ENCODE data around the gene SHISA9.

Gene SHISA9

GRCh38 chr16:13021996-13022395 lies 120.6 kb downstream of the SHISA9 start:
- DNase-seq (ENCODE audit: low read depth), result no peak

DNA sequence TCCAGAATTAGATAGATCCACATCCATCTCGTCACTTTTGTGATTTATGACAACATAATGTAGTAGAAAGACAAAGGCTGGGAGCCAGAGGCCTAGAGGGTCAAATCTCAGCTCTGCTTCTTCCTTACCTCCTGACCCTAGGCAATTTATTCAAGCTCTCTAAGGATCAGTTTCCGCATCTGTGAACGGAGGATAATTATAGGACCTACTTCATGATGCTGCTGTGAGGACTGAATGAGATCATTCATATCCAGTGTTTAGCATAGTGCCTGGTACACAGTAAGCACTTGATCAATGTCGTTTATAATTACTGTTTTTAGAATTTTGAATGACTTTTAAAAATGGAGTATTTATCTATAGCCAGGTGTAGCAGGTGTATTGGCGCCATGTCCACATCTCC lies 128.4 kb downstream of the SHISA9 start:
- no peak for DNase-seq (ENCODE audit: low read depth)

DNA sequence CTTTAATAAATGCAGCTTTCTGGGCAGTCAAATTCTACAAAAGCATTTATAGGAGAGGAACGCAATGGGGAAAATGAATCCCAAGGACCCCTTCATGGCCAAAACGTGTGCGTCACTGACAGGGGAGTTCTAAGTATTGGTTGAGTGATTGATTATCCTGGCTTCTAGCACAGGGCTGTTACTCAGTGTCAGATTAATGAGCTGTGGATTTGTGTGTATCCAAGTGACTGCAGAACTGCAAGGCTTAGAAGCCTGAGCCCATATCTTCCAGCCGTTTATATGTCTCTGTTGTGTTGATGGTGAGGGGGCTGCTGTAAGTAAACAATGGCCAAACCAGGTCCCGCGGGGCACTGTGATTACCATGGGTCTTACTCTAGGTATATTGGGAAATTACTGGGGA lies 129.4 kb downstream of the SHISA9 start:
- DNase-seq (ENCODE audit: low read depth), result no peak

DNA sequence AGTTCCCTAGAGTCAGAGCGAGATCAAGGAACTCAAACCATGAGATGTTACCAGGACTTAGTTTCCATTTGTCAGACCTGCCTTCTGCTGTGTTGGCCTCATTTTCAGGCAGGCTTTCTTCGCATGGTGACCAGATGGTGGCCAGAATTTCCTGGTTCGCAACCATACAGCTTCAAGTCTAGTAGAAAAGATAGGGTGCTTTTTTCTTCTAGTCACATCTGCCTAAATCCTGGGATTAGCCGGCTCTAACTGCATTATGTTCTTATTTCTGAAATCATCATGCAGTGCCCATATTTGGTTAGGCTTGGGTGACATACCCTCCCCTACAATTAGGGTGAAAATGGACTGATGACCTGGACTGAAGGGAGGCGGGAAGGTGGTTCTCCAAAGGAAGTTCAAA lies 131.5 kb downstream of the SHISA9 start:
- no peak for DNase-seq (ENCODE audit: low read depth)

DNA sequence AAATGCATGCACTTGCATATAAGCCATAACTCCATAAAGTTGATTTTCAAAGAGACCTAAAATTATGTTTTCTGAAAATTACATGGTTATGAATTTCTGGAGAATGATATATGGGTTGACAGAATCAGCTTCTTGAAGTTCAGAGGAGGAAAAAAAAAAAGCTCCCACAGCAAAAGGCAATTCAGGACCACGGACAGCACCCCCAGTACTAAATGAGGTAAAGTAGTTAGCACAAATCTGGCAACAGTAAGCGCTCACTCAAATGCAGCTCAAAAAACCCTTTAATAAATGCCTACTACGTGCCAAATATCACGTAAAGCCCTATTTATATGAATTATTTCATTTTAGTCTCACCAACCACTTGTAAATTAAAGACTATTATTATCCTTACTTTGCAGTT lies 135.2 kb downstream of the SHISA9 start:
- peak; percentile 11 for DNase-seq (ENCODE audit: low read depth)

GRCh38 chr16:13038591-13038990 lies 137.2 kb downstream of the SHISA9 start:
- DNase-seq (ENCODE audit: low read depth), result no peak

DNA sequence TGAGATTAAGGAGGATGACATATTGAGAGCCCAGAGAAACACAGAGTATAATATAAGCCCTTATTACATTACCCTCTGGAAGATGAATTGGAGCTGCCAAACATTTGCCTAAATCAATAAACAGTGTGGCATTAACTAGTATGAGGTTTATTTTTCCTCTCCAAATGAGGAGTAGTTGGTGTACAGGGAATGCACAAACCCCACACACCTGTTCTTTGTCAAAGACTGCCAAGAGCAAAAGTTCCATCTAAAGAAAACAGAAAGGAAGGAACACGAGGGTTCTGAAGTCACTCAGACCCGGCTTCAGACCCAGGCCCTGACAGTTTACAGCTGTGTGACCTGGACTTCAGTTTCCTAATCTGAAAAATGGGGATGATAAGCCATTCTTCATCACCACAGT lies 138.1 kb downstream of the SHISA9 start:
- DNase-seq (ENCODE audit: low read depth), result no peak

DNA sequence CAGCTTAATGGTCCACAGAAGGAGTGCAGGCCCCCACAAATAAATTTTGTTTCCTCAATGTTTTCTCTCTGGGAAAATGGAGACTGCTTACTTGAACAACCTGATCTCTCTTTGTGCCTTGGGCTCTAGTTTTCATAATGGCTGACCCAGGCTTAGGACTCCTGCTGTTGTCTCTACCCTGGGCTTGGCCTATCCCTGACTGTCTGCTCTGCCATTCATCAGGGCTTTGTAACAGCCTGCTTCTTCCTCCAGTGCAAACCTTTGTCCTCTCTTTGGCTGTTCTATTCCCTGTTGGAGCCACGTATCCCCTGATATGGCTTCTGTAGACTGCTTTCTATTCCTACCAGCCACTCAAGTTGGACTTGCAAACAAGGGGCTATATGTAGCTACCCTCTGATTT lies 139.8 kb downstream of the SHISA9 start:
- DNase-seq (ENCODE audit: low read depth), result no peak

- no peak for DNase-seq (ENCODE audit: low read depth)
Measured at GRCh38 chr16:13041646-13042290, 140.4 kb downstream of the SHISA9 start.

DNA sequence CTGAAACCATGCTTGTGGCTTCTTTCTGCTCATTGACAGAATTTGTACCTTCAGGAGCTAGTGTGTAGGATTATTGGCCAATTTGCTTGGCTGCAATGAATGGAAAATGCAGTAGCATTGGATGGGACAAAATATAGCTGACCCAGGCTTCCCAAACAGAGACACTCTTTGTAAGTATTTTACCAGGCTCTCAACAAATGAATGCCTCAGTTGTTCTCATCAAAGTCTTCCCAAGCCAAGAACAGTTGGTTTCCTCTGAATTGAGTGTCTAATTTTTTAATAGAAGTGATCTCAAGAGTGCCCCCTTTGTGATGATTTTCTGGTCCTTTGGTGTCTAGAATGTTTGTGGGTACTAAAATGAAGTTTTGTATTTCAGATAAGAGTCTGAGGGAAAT lies 140.9 kb downstream of the SHISA9 start:
- DNase-seq (ENCODE audit: low read depth), result no peak

- no peak for DNase-seq (ENCODE audit: low read depth)
Measured at GRCh38 chr16:13046061-13046821, 144.8 kb downstream of the SHISA9 start.

DNA sequence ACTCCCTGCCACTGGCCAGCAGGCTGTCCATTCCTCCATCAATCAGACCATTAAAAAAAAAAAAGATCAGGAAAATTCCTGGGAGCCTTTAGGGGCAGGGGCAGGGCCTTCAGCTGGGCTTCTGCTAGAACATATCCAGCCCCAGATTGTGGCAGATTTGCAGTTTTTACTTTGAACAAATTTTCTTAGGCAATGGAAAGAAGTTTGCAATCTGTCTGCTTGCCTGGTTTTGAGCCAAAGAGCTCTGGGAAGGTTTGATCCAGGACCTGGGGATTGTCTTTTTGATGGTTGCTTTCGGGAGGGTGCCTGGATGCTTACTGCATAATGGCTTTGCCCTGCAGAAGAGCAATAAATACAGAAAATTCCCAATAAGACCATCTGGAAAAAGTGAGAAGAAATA lies 145.9 kb downstream of the SHISA9 start:
- DNase-seq (ENCODE audit: low read depth), result no peak

DNA sequence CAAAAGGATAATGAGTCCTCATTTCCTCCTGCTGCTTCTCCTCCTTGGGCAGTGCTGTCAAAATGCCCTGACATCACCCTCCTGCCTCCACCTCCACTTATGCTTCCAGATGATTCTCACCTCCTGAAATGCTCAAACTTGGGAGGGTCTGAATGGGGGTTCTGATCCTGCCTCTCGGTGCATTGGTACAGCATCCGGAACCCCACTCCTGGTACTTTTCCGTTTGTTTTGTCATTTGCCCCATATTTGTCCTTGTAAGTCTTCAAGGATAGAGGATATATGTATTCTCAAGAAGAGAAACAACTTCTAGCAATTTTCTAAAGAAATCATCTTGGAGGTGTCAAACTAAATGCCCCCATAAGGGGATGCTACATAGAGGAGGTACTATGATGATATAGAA lies 148.3 kb downstream of the SHISA9 start:
- no peak for DNase-seq (ENCODE audit: low read depth)

DNA sequence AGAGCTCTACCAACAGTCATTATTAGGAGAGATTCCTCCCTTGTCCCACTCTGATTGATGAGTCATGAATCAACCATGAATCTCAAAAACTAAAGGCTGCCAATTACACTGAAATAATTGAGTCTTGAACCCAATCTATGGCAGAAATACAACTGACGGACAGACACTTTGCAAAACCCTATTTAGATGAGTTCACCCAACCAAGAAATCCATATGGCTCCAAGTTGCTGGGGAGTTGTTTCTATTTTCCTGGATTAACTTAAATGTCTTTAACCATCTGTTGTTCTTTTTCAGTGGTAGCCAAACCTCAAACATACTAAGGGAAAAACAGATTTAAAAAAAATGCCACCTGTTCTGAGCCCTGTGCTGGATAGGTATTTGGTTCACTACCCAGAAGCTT lies 151.0 kb downstream of the SHISA9 start:
- no peak for DNase-seq (ENCODE audit: low read depth)

DNA sequence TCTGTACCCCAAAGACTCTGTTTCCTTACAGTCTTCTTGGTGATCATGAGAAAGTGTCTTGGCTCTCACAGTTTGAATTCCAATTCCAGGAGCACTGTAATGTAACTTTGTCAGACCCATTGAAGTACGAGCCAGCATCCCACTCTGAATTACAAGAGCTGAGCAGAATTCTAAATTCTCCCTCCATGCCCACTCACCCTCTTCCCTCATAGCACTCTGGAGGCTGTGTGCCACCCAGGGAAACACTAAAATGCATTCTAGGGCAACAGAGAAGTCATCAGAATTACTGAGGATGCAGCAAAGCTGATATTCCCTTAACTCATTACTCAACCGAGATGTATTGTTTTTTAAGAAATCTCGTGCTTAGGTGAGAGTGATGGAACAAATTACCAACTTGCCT lies 154.1 kb downstream of the SHISA9 start:
- no peak for DNase-seq (ENCODE audit: low read depth)

DNA sequence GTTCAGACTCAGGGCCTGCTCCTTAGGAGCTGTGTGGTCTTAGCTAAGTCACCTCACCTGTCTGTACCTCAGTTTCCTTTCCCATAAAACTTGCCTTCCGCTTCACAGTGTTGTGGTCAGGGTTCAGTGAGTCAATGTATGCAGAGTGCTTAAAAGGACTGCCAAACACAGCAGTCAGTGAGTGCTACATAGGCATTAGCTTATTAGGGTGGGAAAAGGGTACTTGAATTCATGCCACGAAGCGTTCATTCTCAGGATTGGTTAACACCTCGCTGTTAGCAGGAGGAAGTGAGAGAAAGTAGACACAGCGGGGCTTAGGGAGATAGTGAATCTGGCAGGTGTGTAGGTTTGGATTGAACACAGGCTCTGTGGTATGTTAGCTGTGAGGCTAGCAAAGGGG lies 155.2 kb downstream of the SHISA9 start:
- no peak for DNase-seq (ENCODE audit: low read depth)

- no peak for DNase-seq (ENCODE audit: low read depth)
Measured at GRCh38 chr16:13060932-13061331, 159.5 kb downstream of the SHISA9 start.

- DNase-seq (ENCODE audit: low read depth), result no peak
Measured at GRCh38 chr16:13061691-13062090, 160.3 kb downstream of the SHISA9 start.

- DNase-seq (ENCODE audit: low read depth), result no peak
Measured at GRCh38 chr16:13062219-13062618, 160.8 kb downstream of the SHISA9 start.

GRCh38 chr16:13063457-13063856 lies 162.1 kb downstream of the SHISA9 start:
- DNase-seq (ENCODE audit: low read depth), result no peak

DNA sequence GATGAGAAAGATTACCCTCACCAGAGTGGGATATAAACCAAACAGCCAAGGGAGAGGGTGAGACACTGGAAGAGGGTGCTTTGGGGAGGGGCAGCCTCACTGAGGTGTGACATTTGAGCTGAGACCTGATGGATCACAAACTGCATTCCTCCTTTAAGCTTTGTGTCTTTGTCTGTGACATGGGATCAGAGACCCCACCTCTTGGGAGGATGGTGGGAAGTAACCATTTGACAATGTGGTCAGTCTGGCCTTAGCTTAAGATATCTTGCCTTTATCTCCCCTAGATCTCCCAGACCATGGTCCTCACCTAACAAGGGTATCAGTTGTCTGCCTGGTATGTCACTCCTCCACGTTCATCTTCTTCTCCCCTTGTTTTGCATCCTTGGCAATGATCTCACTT lies 163.4 kb downstream of the SHISA9 start:
- no peak for DNase-seq (ENCODE audit: low read depth)

DNA sequence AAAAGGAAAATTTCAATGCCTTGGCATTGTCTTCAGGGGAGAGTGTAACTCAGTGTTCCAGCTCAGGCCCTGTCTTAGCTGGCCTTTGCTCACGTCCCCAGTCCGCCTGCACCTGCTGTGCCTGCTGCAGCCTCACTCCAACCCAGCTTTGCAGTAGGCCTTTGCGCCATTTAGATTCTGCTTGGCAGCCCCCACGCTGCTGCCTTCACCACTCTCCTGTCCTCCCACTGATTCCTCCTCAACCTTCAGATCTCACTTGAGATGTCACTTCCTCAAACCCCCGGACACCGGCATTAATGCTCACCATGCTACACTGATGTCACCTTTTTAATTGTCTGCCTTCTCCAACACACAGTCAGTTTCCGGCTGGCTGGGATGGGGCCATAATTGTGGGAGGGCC lies 166.2 kb downstream of the SHISA9 start:
- DNase-seq (ENCODE audit: low read depth), result no peak

DNA sequence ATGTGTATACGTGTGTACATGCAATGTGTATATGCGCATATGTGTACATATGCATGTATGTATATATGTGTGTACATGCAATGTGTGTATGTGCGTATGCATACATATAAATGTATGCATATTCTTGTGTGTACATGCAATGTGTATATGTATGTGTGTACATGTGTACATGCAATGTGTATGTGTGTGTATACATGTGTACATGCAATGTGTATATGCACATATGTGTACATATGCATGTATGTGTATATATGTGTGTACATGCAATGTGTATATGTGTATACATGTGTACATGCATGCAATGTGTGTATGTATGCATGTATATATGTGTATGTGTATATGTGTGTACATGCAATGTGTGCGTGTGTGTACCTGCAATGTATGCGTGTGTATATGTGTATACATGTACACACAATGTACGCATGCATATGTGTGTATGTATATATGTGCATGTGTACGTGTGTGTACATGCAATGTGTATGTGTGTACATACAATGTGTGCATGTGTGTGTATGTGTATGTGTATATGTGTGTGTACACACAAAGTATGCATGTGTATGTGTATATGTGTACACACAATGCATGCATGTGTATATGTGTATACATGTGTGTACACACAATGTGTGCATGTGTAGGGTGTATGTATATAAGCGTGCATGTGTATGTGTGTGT lies 167.7 kb downstream of the SHISA9 start:
- no peak for DNase-seq (ENCODE audit: low read depth)
